IPS-20b (cell line): Measurements from ENCODE around the gene CCDC181.

ENCODE experiments used
- H3K27ac ChIP-seq: one replicate; pipeline ENCODE4 v1.5.1; 2013; ENCODE audit warnings: low read length
- H3K27me3 ChIP-seq: 2 replicates; pipeline ENCODE4 v1.6.1; 2013; ENCODE audit warnings: mild to moderate bottlenecking, low read length, inconsistent platforms; ENCODE audit not compliant: insufficient read depth
- H3K36me3 ChIP-seq: 2 replicates; pipeline ENCODE4 v1.6.1; 2013; ENCODE audit warnings: low read depth, mild to moderate bottlenecking, inconsistent platforms, low read length, moderate library complexity; ENCODE audit not compliant: insufficient read depth
- H3K4me1 ChIP-seq: 2 replicates; pipeline ENCODE4 v1.6.1; 2013; ENCODE audit warnings: mild to moderate bottlenecking, control low read depth, inconsistent platforms, low read length, moderate library complexity; ENCODE audit not compliant: insufficient read depth
- H3K4me3 ChIP-seq: 2 replicates; pipeline ENCODE4 v1.5.1; 2013; ENCODE audit warnings: mild to moderate bottlenecking, low read length, inconsistent platforms
- H3K9ac ChIP-seq: 2 replicates; pipeline ENCODE4 v1.6.1; 2013; ENCODE audit warnings: low read depth, mild to moderate bottlenecking, inconsistent platforms, low read length, moderate library complexity
- H3K9me3 ChIP-seq: 2 replicates; pipeline ENCODE4 v1.6.1; 2013; ENCODE audit warnings: mild to moderate bottlenecking, low read depth, low read length, inconsistent platforms; ENCODE audit not compliant: insufficient read depth

The CCDC181 gene

DNA sequence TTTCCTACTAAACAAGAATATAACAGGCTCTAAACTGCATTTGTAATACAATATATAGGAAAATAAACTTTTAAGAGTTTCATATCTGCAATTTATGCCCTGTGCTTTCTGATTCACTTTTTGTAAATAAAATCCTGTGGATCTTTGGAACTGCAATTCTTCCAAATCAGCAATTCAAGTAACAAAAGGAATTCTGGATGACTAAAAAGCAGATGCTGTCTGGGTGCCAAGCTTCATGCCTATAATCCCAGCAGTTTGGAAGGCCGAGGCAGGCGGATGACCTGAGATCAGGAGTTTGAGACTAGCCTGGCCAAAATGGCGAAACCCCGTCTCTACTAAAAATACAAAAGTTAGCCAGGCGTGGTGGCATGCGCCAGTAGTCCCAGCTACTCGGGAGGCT lies 66.0 kb downstream of the CCDC181 start:
- Histone ChIP-seq H3K27me3 (no peaks in the 10 kb centered on the region), H3K27ac (no peak overlapping the region), H3K4me1 (no peaks in the 10 kb centered on the region), H3K9me3 (no peaks in the 10 kb centered on the region), H3K36me3 (no peaks in the 10 kb centered on the region), H3K9ac (no peak overlapping the region), H3K4me3 (no peak overlapping the region)

GRCh38 chr1:169360415-169360814 lies 66.9 kb downstream of the CCDC181 start:
- Histone ChIP-seq H3K27me3 (no peaks in the 10 kb centered on the region), H3K4me3 (no peak overlapping the region), H3K4me1 (no peaks in the 10 kb centered on the region), H3K36me3 (no peaks in the 10 kb centered on the region), H3K9me3 (no peaks in the 10 kb centered on the region), H3K9ac (no peak overlapping the region), H3K27ac (no peak overlapping the region)

DNA sequence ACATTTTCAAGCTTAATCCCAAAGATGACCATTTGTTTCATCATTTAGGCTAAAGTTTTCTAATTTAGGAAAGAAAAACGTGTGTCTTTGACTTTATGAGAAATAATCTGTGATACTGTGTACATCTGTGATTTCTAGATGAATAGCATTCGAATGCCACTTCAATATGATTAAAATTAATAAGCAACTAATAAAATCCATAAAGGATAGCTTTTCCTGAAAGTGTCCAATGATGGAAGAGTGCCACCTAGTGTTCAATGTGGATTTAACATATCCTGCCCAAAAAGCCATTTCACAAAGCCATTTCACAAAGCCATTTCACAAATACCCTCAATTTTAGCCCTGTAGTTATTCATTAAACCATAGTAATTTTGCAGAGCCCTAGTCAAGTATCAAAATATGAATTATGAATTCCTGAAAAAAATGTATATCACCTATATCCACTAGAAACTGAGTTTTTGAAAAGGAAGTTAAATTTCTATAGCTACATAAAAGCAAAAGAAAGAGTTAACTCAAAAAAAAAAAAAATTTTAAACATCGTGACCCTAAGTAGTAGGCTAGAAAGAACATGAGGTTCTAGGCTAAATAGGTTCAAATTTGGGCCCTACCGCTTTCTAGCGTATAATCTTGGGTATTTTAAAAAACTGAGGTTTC lies 78.8 kb downstream of the CCDC181 start:
- no peaks in the 10 kb centered on the region for H3K36me3 ChIP-seq
- no peak overlapping the region for H3K27ac ChIP-seq
- H3K4me3 ChIP-seq: no peak overlapping the region
- H3K27me3 ChIP-seq: no peaks in the 10 kb centered on the region
- H3K9ac ChIP-seq: no peak overlapping the region
- H3K4me1 ChIP-seq: no peaks in the 10 kb centered on the region
- H3K9me3 ChIP-seq: no peaks in the 10 kb centered on the region

DNA sequence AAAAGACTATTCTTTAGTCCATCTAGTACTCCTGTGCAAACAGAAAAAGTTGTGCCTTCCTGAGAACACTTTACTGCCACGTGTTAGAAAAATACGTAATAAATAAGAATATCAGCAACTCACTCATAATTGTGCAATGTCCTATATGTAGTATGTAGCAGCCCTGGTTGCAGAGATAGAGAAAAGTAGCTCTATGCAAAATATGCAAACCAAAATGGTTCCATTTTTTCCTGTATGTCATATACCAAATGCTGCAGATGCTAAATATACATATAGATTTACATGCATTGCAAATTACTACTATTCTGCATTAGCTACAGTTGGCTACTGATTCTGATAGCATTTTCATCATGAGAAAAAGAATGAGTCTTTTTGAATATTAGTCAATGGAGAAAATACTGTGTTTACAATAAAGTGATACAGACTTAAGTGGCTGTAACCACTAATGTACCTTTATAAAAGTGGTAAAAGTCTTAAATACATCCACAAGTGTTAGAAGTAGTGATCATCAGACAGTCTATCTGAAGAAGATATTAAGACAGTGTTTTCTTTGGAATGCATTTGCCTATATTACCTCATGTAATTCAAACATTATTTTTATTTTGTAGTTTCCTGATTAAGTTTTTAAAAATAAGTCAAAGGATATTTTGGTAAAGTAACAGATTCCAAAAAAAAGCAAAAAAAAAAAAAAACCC lies 79.4 kb downstream of the CCDC181 start:
- Histone ChIP-seq H3K4me3 (no peak overlapping the region), H3K9me3 (no peaks in the 10 kb centered on the region), H3K27me3 (no peaks in the 10 kb centered on the region), H3K4me1 (no peaks in the 10 kb centered on the region), H3K9ac (no peak overlapping the region), H3K27ac (no peak overlapping the region), H3K36me3 (no peaks in the 10 kb centered on the region)

DNA sequence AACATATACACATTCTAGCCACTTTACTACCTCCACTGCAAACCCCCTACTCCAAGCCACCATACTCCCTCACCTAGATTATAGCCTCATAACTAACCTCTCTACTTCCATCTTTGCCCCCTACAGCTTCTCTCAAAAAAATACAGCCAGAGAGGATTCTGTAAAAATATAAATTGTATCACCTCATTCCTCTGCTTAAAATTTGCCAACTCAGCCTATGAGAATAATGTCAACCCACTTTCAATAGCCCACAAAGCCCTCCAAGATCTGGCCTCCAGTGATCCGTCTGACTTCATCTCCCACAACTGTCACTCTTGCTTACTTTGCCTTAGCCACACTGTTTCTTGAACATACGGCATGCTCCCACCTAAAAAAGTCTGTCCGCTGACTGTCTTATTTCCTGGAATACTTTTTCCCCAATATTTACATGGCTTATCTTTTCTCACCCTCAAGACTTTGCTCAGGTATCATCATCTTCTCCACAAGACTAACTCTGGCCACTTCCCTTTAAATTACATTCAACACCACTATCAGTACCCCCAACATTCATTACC lies 81.2 kb downstream of the CCDC181 start:
- Histone ChIP-seq H3K4me3 (no peak overlapping the region), H3K27me3 (no peaks in the 10 kb centered on the region), H3K36me3 (no peaks in the 10 kb centered on the region; the same call in 1 of the 2 replicates), H3K9me3 (peaks cover 10% of the 10 kb centered on the region), H3K4me1 (no peaks in the 10 kb centered on the region; the same call in 1 of the 2 replicates), H3K9ac (no peak overlapping the region), H3K27ac (no peak overlapping the region)

DNA sequence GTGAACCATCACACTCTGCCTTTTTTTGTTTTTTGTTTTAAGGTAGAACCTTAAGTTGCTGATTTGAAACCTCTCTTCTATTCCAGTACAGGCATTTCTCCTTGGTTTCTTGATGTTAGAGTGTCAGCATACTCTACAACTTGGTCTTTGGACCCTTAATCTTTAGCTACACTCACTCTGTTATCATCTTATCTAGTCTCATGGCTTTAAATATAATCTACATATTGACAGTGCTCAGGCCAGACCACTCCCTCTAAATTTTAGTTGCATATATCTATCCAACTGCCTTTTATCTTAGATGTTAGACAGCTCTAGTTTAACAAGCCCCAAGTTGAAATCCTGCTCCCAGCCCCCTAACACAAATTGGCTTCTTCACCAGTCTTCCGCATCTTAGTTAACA lies 81.8 kb downstream of the CCDC181 start:
- Histone ChIP-seq H3K27ac (no peak overlapping the region), H3K4me1 (no peaks in the 10 kb centered on the region; the same call in 1 of the 2 replicates), H3K4me3 (no peak overlapping the region), H3K9me3 (peaks cover 13% of the 10 kb centered on the region), H3K36me3 (no peaks in the 10 kb centered on the region; the same call in 1 of the 2 replicates), H3K9ac (no peak overlapping the region), H3K27me3 (no peaks in the 10 kb centered on the region)
